Stomach smooth muscle (tissue), 2 donors: ENCODE data around the gene RASSF7.
"Not testable (repeated sequence)": the region's sequence is repeated elsewhere in the genome, so short reads cannot be mapped to it uniquely, and the experiment has no call there.

Experiments used
- H3K27ac ChIP-seq: one replicate; pipeline ENCODE4 v1.7.0; 2013; ENCODE audit warnings: mild to moderate bottlenecking, low read length, inconsistent platforms
- H3K27me3 ChIP-seq, 2 donors: one replicate each; pipeline ENCODE4 v1.7.0; 2013; ENCODE audit warnings: low read length in 2 of 2; ENCODE audit not compliant: insufficient read depth in 2 of 2, control insufficient read depth in 1 of 2
- H3K36me3 ChIP-seq, 2 donors: one replicate each; pipeline ENCODE4 v1.7.0; 2013; ENCODE audit warnings: low read length in 2 of 2; ENCODE audit not compliant: control insufficient read depth in 2 of 2, insufficient read depth in 2 of 2
- H3K4me1 ChIP-seq: one replicate; pipeline ENCODE4 v1.7.0; 2013; ENCODE audit warnings: low read length; ENCODE audit not compliant: control insufficient read depth, insufficient read depth
- H3K4me3 ChIP-seq, 2 donors: one replicate each; pipeline ENCODE4 v1.7.0; 2013; ENCODE audit warnings: low read length in 2 of 2
- H3K9ac ChIP-seq, 2 donors: one replicate each; pipeline ENCODE4 v1.7.0; 2013; ENCODE audit warnings: low read length in 2 of 2, mild to moderate bottlenecking in 1 of 2
- H3K9me3 ChIP-seq, 2 donors: one replicate each; pipeline ENCODE4 v1.7.0; 2013; ENCODE audit warnings: low read length in 2 of 2; ENCODE audit not compliant: control insufficient read depth in 2 of 2
- donor health status: healthy.
- donor health status: Pancreatic carcinoma.

RASSF7 gene

GRCh38 chr11:560305-561147 lies at the start of gene RASSF7, which contains the start of gene LMNTD2:
Gene RASSF7 (plus strand): TSS chr11:560970. CDS start chr11:561769, 799 bp downstream.
Gene LMNTD2 (minus strand): TSS chr11:560738. CDS start chr11:560716, 22 bp downstream.
- Histone ChIP-seq H3K4me1 (peaks cover 16% of the 10 kb centered on the region), H3K4me3 (peak within 1 kb of the TSS; percentile 49 to 74), H3K27ac (no peak within 1 kb of the TSS), H3K9ac (peak within 1 kb of the TSS; percentile 21 to 22), H3K36me3 (no peaks in the 10 kb centered on the region), H3K27me3 (peaks cover 12 to 32% of the 10 kb centered on the region in 2 donors), H3K9me3 (no peaks in the 10 kb centered on the region)

- Histone ChIP-seq H3K9ac (no peak overlapping the region), H3K4me3 (no peak overlapping the region), H3K9me3 (no peaks in the 10 kb centered on the region), H3K27me3 (no peaks in the 10 kb centered on the region), H3K27ac (no peak overlapping the region), H3K4me1 (peaks cover 2% of the 10 kb centered on the region), H3K36me3 (peaks cover 8 to 12% of the 10 kb centered on the region in 2 donors)
Observed at GRCh38 chr11:512761-513595, 47.8 kb upstream of the RASSF7 start.

- H3K4me1 ChIP-seq, result no peaks in the 10 kb centered on the region
- H3K27me3 ChIP-seq, result no peaks in the 10 kb centered on the region
- H3K36me3 ChIP-seq, result peaks cover 8 to 10% of the 10 kb centered on the region in 2 donors
- no peaks in the 10 kb centered on the region for H3K9me3 ChIP-seq
- H3K9ac ChIP-seq, result no peak overlapping the region
- H3K4me3 ChIP-seq, result no peak overlapping the region
- H3K27ac ChIP-seq, result no peak overlapping the region
Observed at GRCh38 chr11:514606-515005, 46.2 kb upstream of the RASSF7 start.

- no peak overlapping the region for H3K9ac ChIP-seq
- no peak overlapping the region for H3K27ac ChIP-seq
- H3K27me3 ChIP-seq, result no peaks in the 10 kb centered on the region
- H3K9me3 ChIP-seq, result no peaks in the 10 kb centered on the region
- H3K36me3 ChIP-seq, result peaks cover 6 to 8% of the 10 kb centered on the region in 2 donors
- H3K4me1 ChIP-seq, result no peaks in the 10 kb centered on the region
- no peak overlapping the region for H3K4me3 ChIP-seq
Observed at GRCh38 chr11:515131-515530, 45.6 kb upstream of the RASSF7 start.

- Histone ChIP-seq H3K4me3 (no peak overlapping the region), H3K9me3 (no peaks in the 10 kb centered on the region), H3K27ac (no peak overlapping the region), H3K36me3 (peaks cover 5 to 8% of the 10 kb centered on the region in 2 donors), H3K27me3 (no peaks in the 10 kb centered on the region), H3K9ac (no peak overlapping the region), H3K4me1 (no peaks in the 10 kb centered on the region)
Observed at GRCh38 chr11:516400-516799, 44.4 kb upstream of the RASSF7 start.

GRCh38 chr11:516918-517685 lies 43.7 kb upstream of the RASSF7 start:
- not testable (repeated sequence) for H3K4me1 ChIP-seq, H3K4me3 ChIP-seq, H3K9ac ChIP-seq, H3K36me3 ChIP-seq, H3K9me3 ChIP-seq, H3K27me3 ChIP-seq, H3K27ac ChIP-seq

GRCh38 chr11:518463-519202 lies 42.1 kb upstream of the RASSF7 start:
- Histone ChIP-seq H3K9me3 (no peaks in the 10 kb centered on the region), H3K27me3 (no peaks in the 10 kb centered on the region), H3K4me3 (peak overlapping the region; percentile 46 to 61), H3K27ac (peak overlapping the region; percentile 55), H3K4me1 (no peaks in the 10 kb centered on the region), H3K36me3 (peaks cover 0 to 4% of the 10 kb centered on the region in 2 donors), H3K9ac (no peak overlapping the region)

- Histone ChIP-seq H3K9ac (no peak overlapping the region), H3K27ac (no peak overlapping the region), H3K36me3 (no peaks in the 10 kb centered on the region), H3K4me1 (no peaks in the 10 kb centered on the region), H3K9me3 (no peaks in the 10 kb centered on the region), H3K27me3 (no peaks in the 10 kb centered on the region), H3K4me3 (no peak overlapping the region)
Observed at GRCh38 chr11:520428-521176, 40.2 kb upstream of the RASSF7 start.

GRCh38 chr11:521177-521688 lies 39.5 kb upstream of the RASSF7 start:
- Histone ChIP-seq H3K27me3 (no peaks in the 10 kb centered on the region), H3K36me3 (no peaks in the 10 kb centered on the region), H3K27ac (no peak overlapping the region), H3K9ac (no peak overlapping the region), H3K4me1 (no peaks in the 10 kb centered on the region), H3K9me3 (no peaks in the 10 kb centered on the region), H3K4me3 (no peak overlapping the region)
